Measurements from ENCODE around the gene ATG7. TPM values are rescaled to one million over a fixed set of nuclear protein-coding genes. Genes with fewer than 3 reads are reported as not detected.
A peak's percentile ranks its signal among the peaks of the same experiment; 100 is the strongest.

Gene ATG7
- total RNA-seq, 1 donor from 2014 or later, result 55.0 TPM

GRCh38 chr3:11260460-11260859 is 11.7 kb upstream of the ATG7 start:
- no peak for DNase-seq (ENCODE audit: extremely low spot score in 2 of 2)
- H3K9me3 ChIP-seq, result no peaks in the 10 kb centered on the region

GRCh38 chr3:11269007-11269406 is 3.2 kb upstream of the ATG7 start:
- H3K27me3 ChIP-seq, result no peaks in the 10 kb centered on the region
- H3K4me3 ChIP-seq, result no peak overlapping the region
- H3K4me1 ChIP-seq, result peaks cover 13% of the 10 kb centered on the region
- no peaks in the 10 kb centered on the region for H3K36me3 ChIP-seq
- H3K9me3 ChIP-seq, result no peaks in the 10 kb centered on the region
- no peak for DNase-seq (ENCODE audit: extremely low spot score in 2 of 2)
- no peak for TF ChIP-seq POLR2AphosphoS5 (IDR thresholded peaks at IDR 0.05; ENCODE audit: insufficient read depth in 1 of 2, low read depth in 1 of 2)
- TF ChIP-seq POLR2A (IDR thresholded peaks at IDR 0.05), result no peak
- TF ChIP-seq, protein P1, sequence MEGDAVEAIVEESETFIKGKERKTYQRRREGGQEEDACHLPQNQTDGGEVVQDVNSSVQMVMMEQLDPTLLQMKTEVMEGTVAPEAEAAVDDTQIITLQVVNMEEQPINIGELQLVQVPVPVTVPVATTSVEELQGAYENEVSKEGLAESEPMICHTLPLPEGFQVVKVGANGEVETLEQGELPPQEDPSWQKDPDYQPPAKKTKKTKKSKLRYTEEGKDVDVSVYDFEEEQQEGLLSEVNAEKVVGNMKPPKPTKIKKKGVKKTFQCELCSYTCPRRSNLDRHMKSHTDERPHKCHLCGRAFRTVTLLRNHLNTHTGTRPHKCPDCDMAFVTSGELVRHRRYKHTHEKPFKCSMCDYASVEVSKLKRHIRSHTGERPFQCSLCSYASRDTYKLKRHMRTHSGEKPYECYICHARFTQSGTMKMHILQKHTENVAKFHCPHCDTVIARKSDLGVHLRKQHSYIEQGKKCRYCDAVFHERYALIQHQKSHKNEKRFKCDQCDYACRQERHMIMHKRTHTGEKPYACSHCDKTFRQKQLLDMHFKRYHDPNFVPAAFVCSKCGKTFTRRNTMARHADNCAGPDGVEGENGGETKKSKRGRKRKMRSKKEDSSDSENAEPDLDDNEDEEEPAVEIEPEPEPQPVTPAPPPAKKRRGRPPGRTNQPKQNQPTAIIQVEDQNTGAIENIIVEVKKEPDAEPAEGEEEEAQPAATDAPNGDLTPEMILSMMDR (IDR thresholded peaks at IDR 0.05), result no peak
- intact Hi-C loops (cut with DNase I), result no loop called here
- no peak overlapping the region for H3K27ac ChIP-seq

More at GRCh38 chr3:11260460-11260859, 11.7 kb upstream of the ATG7 start:
- intact Hi-C loops (cut with DNase I), result no loop called here
- Histone ChIP-seq H3K4me3 (no peak overlapping the region), H3K27ac (no peak overlapping the region), H3K27me3 (no peaks in the 10 kb centered on the region), H3K36me3 (no peaks in the 10 kb centered on the region), H3K4me1 (no peaks in the 10 kb centered on the region)
- TF ChIP-seq POLR2AphosphoS5 (IDR thresholded peaks at IDR 0.05; ENCODE audit: insufficient read depth in 1 of 2, low read depth in 1 of 2) (no peak), POLR2A (IDR thresholded peaks at IDR 0.05) (no peak)
- TF ChIP-seq, protein P1 (IDR thresholded peaks at IDR 0.05), result no peak

DNA sequence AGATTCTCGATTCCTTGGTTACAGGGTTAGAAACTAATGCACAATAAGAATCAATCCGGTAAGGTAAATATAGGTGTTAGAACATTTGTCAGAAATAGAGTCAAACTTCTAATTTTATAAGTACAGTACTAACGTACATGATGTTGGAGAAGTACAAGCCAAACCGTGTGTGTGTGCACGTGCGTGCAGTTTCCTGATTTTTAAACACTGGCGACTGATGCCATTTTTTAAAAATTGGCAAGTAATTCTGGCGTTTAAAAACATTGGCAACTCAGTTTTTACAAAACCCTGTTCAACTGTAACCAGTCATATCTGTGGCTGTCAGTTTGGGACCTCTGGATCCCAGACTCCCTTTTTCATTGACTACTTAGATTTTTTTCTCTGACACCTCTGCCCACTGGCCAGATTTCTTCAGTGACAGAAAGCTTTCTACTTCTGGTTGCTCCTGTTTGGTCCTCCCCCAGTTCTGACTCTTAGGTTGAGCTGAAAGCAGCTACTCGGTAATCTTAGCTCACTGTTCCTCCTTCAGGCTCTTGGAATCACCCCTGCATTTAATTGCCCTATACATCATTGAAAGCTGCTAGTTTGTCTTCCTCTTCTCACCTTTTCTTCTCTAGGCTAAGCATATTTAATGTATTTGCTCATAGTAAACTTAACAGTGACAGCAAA is 843 bp downstream of the ATG7 start:
- no peaks in the 10 kb centered on the region for H3K27me3 ChIP-seq
- intact Hi-C loops (cut with DNase I), result no loop called here
- no peaks in the 10 kb centered on the region for H3K9me3 ChIP-seq
- H3K27ac ChIP-seq, result peak overlapping the region; percentile 71
- no peaks in the 10 kb centered on the region for H3K36me3 ChIP-seq
- H3K4me3 ChIP-seq, result peak overlapping the region; percentile 73 to 96
- no peak for DNase-seq (ENCODE audit: extremely low spot score in 2 of 2)
- TF ChIP-seq POLR2AphosphoS5 (IDR thresholded peaks at IDR 0.05; ENCODE audit: insufficient read depth in 1 of 2, low read depth in 1 of 2) (no peak), POLR2A (IDR thresholded peaks at IDR 0.05) (no peak)
- TF ChIP-seq, protein P1 (IDR thresholded peaks at IDR 0.05), result no peak
- H3K4me1 ChIP-seq, result peaks cover 21% of the 10 kb centered on the region

DNA sequence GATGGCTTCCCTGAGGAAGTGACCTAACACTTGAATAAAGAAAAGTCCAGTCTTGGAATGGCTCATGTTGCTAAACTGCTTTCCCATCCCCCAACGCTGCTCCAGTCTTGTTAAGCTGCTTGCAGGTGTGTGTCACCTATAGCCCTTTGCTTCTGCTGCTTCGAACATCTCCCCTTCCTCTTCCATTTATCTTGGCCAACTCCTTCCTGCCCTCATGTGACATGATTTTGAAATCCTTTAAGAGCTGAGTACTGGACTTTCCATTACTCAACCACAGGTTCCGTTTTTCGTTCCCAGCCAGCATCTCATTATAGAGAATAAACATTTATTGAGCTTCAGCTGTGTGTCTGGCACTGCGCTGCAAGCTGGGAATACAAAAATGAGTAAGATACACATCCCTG is 1.7 kb downstream of the ATG7 start:
- no peak for DNase-seq (ENCODE audit: extremely low spot score in 2 of 2)
- Histone ChIP-seq H3K9me3 (no peaks in the 10 kb centered on the region), H3K4me1 (peaks cover 21% of the 10 kb centered on the region), H3K36me3 (no peaks in the 10 kb centered on the region), H3K4me3 (no peak overlapping the region), H3K27me3 (no peaks in the 10 kb centered on the region), H3K27ac (no peak overlapping the region)
- intact Hi-C loops (cut with DNase I), result no loop called here
- TF ChIP-seq POLR2A (IDR thresholded peaks at IDR 0.05) (no peak), POLR2AphosphoS5 (IDR thresholded peaks at IDR 0.05; ENCODE audit: insufficient read depth in 1 of 2, low read depth in 1 of 2) (no peak)
- TF ChIP-seq, protein P1 (IDR thresholded peaks at IDR 0.05), result no peak

DNA sequence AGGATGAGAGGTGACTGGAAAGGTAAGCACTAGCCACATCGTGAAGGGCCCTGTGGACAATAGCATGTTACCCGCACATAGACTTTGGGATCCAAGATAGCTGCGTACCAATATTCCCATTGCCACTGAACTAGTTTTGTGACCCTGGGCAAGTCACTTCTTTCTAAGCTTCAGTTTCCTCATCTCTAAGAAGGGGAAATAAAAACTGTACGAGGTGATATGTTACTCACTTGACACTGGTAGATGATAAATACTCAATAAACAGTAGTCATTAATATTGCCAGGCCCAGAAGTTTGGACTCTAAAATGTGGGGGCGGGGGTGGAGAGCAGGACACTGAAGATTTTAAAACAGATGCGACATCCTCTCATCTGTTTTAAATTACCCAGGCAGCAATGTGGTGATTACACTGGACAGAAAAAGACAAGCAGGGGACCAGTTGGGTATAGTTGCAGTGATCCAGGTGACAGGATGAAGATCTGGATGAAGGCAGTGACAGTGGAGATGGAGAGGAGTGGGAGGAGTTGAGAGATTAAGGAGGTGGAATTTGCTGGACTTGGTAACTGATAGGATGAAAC is 2.5 kb downstream of the ATG7 start:
- Histone ChIP-seq H3K4me3 (no peak overlapping the region), H3K27me3 (no peaks in the 10 kb centered on the region), H3K27ac (no peak overlapping the region), H3K9me3 (no peaks in the 10 kb centered on the region), H3K4me1 (peaks cover 21% of the 10 kb centered on the region), H3K36me3 (no peaks in the 10 kb centered on the region)
- intact Hi-C loops (cut with DNase I), result no loop called here
- TF ChIP-seq, protein P1 (IDR thresholded peaks at IDR 0.05), result no peak
- TF ChIP-seq POLR2AphosphoS5 (IDR thresholded peaks at IDR 0.05; ENCODE audit: insufficient read depth in 1 of 2, low read depth in 1 of 2), result no peak
- TF ChIP-seq POLR2A (IDR thresholded peaks at IDR 0.05), result no peak
- DNase-seq (ENCODE audit: extremely low spot score in 2 of 2), result no peak

All from vagina (tissue), 2 donors.